Neuronal stem cell (in vitro differentiated cells): ENCODE results near the gene RIPOR3.

Experiments
- DNase-seq: peaks from one replicate; pipeline ENCODE4 v3.0.0-alpha.2; 2013; ENCODE audit warnings: low spot score
- H2AFZ ChIP-seq: one replicate; pipeline ENCODE4 v1.6.1; 2013; ENCODE audit warnings: mild to moderate bottlenecking, low read length, inconsistent platforms
- H2AK5ac ChIP-seq: 2 replicates; pipeline ENCODE4 v1.6.1; 2013; ENCODE audit warnings: low read depth, mild to moderate bottlenecking, inconsistent platforms, low read length, moderate library complexity, mixed read lengths
- H2BK120ac ChIP-seq: 2 replicates; pipeline ENCODE4 v1.6.1; 2013; ENCODE audit warnings: low read depth, mild to moderate bottlenecking, inconsistent platforms, low read length, moderate library complexity, mixed read lengths
- H2BK12ac ChIP-seq: one replicate; pipeline ENCODE4 v1.6.1; 2013; ENCODE audit warnings: low read length, inconsistent platforms
- H2BK15ac ChIP-seq: 2 replicates; pipeline ENCODE4 v1.6.1; 2013; ENCODE audit warnings: mild to moderate bottlenecking, low read length, inconsistent platforms, mixed read lengths
- H2BK5ac ChIP-seq: one replicate; pipeline ENCODE4 v1.6.1; 2013; ENCODE audit warnings: inconsistent platforms, mild to moderate bottlenecking, low read length, moderate library complexity
- H3K14ac ChIP-seq: one replicate; pipeline ENCODE4 v1.6.1; 2013; ENCODE audit warnings: low read length, inconsistent platforms
- H3K18ac ChIP-seq: 2 replicates; pipeline ENCODE4 v1.6.1; 2013; ENCODE audit warnings: low read length, inconsistent platforms
- H3K23ac ChIP-seq: 2 replicates; pipeline ENCODE4 v1.6.1; 2013; ENCODE audit warnings: low read depth, mild to moderate bottlenecking, mixed read lengths, low read length, inconsistent platforms; ENCODE audit not compliant: poor library complexity
- H3K27ac ChIP-seq: replicated peaks from 3 replicates; pipeline ENCODE4 v1.5.1; 2013; ENCODE audit warnings: low read length, inconsistent platforms
- H3K27me3 ChIP-seq, 3 experiments: 2 replicates each; pipeline ENCODE4 v1.6.1; 2013; ENCODE audit warnings: low read length in 3 of 3, mild to moderate bottlenecking in 2 of 3, inconsistent platforms in 1 of 3, low read depth in 1 of 3, mixed read lengths in 1 of 3, moderate library complexity in 1 of 3; ENCODE audit not compliant: control insufficient read depth in 3 of 3, insufficient read depth in 3 of 3
- H3K36me3 ChIP-seq, 2 donors: replicated peaks in 1 of 2; 2 replicates each; pipeline ENCODE4 v1.6.1; 2013; ENCODE audit warnings: low read length in 2 of 2; ENCODE audit not compliant: control insufficient read depth in 2 of 2, insufficient read depth in 2 of 2
- H3K4ac ChIP-seq: 2 replicates; pipeline ENCODE4 v1.6.1; 2013; ENCODE audit warnings: inconsistent platforms, mild to moderate bottlenecking, low read length, moderate library complexity
- H3K4me1 ChIP-seq, 2 donors: 1 replicate in 1 of 2; 2 replicates in 1 of 2; pipeline ENCODE4 v1.6.1; 2013; ENCODE audit warnings: low read length in 2 of 2, low read depth in 1 of 2; ENCODE audit not compliant: control insufficient read depth in 2 of 2, insufficient read depth in 1 of 2
- H3K4me2 ChIP-seq: one replicate; pipeline ENCODE4 v1.6.1; 2013; ENCODE audit warnings: mild to moderate bottlenecking, low read length, inconsistent platforms; ENCODE audit not compliant: insufficient read depth, poor library complexity, severe bottlenecking
- H3K4me3 ChIP-seq, 2 donors: 2 replicates each; pipeline ENCODE4 v1.5.1; 2013; ENCODE audit warnings: low read length in 2 of 2, mild to moderate bottlenecking in 2 of 2, inconsistent platforms in 1 of 2, moderate library complexity in 1 of 2
- H3K79me1 ChIP-seq: one replicate; pipeline ENCODE4 v1.6.1; 2013; ENCODE audit warnings: low read depth, mild to moderate bottlenecking, inconsistent platforms, low read length, moderate library complexity
- H3K9ac ChIP-seq: one replicate; pipeline ENCODE4 v1.6.1; 2013; ENCODE audit warnings: mild to moderate bottlenecking, low read depth, low read length, inconsistent platforms; ENCODE audit not compliant: poor library complexity
- H3K9me3 ChIP-seq, 2 donors: replicated peaks in 1 of 2; 2 replicates each; pipeline versions ENCODE3 to v1.6.1; 2013; ENCODE audit warnings: low read length in 2 of 2, mild to moderate bottlenecking in 2 of 2, inconsistent platforms in 1 of 2, low read depth in 1 of 2, mixed read lengths in 1 of 2, moderate library complexity in 1 of 2; ENCODE audit not compliant: control insufficient read depth in 2 of 2, insufficient read depth in 1 of 2
- H4K8ac ChIP-seq: one replicate; pipeline ENCODE4 v1.6.1; 2013; ENCODE audit warnings: low read depth, mild to moderate bottlenecking, inconsistent platforms, low read length, moderate library complexity
- H4K91ac ChIP-seq: one replicate; pipeline ENCODE4 v1.6.1; 2013; ENCODE audit warnings: low read length, low read depth, mild to moderate bottlenecking, inconsistent platforms; ENCODE audit not compliant: poor library complexity
- WGBS, 2 donors: extraction: QIAGEN DNeasy Blood & Tissue Kit; methylation state at CpG; one replicate each; pipeline ENCODE4 v1.1.7; 2013; ENCODE audit warnings: missing lambda C conversion rate in 2 of 2, mixed read lengths in 1 of 2; ENCODE audit not compliant: insufficient read length in 2 of 2, insufficient replicate concordance in 1 of 2; ENCODE audit errors: extremely low coverage in 2 of 2; 5-methylcytosine and 5-hydroxymethylcytosine counted together

The RIPOR3 gene

DNA sequence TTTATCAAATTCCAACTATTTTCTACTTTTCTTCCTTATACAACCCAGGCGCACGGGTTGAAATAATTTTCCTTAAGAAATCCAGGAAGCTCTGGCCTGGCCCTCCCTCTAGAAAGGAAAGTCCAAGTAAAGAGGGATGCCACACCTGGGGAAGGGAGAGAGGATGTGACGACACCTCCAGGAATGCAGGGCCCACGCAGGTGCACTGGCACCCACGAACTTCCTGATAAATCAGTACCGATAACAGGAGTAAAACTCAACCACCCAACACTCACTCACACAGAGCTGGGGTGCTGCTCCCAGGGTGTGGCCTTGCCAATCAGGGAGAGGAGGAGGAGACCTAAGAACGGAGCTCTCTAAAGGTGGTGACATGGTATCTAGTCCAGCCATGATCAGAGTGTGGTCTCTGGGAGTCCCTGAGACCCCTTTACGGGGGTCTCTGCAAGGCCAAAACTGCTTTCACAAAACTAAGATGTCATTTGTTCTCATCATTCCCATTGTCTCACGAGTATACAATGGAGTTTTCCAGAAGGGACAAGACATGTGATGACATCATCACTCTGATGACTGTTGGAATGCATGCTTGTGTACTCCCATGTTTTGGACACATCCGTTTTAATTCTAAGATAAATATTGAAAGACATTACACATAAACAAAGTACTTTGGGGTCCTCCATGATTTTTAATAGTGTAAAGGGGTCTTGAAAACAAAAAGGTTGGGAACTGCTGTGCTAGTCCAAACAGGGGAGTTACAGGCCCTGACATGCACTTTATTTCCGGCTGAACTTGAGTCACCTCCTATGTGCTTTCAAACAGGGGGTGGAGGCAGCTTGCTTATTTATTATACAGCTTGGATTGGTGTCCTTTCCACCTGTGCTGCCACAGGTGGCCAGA is 37.9 kb upstream of the RIPOR3 start:
- 100% methylated on average over 2 of the region's 11 CpGs; no CpG with 5 or more reads in 1 of the 2 donors for WGBS, 2 donors
- H3K4ac ChIP-seq: no peak overlapping the region
- no peak overlapping the region for H3K9ac ChIP-seq
- H2BK5ac ChIP-seq: no peak overlapping the region
- peaks cover 17 to 25% of the 10 kb centered on the region in 2 donors for H3K4me1 ChIP-seq
- no peaks in the 10 kb centered on the region for H3K79me1 ChIP-seq
- no peaks in the 10 kb centered on the region for H3K9me3 ChIP-seq
- H3K36me3 ChIP-seq: no peaks in the 10 kb centered on the region
- no peak overlapping the region for H4K8ac ChIP-seq
- H3K27me3 ChIP-seq: no peaks in the 10 kb centered on the region
- no peak overlapping the region for H2BK15ac ChIP-seq
- H3K18ac ChIP-seq: no peak overlapping the region
- H2BK12ac ChIP-seq: no peak overlapping the region
- no peak overlapping the region for H4K91ac ChIP-seq
- H3K4me2 ChIP-seq: no peak overlapping the region
- H2AFZ ChIP-seq: no peak overlapping the region
- no peak overlapping the region for H2AK5ac ChIP-seq
- no peak overlapping the region for H3K14ac ChIP-seq
- H3K27ac ChIP-seq: no peak overlapping the region
- H3K23ac ChIP-seq: no peak overlapping the region
- no peak for DNase-seq
- no peak overlapping the region for H2BK120ac ChIP-seq
- no peak overlapping the region for H3K4me3 ChIP-seq

DNA sequence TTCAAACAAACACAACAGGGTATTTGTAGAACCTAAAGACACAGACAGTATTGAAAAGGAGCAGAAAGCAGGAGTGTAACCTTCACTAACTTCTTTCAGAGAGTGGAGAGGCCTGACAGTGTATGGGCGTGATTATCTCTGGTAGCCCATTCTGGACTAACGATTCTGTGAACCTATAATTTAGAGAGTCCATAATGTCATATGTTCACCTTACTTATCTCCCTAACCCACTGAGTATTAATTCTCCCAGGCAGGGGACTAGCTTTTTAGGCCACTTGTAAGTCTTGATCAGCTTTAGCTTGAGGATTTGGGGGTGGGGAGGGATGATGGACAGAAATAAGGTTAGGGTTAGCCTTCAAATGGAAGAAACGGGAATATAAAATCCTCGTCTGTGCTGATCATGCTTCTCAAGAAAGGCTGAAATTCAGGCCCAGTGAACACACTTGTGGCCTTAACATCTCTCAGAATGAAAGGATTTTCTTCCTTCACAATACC is 37.2 kb upstream of the RIPOR3 start:
- Histone ChIP-seq H3K27ac (no peak overlapping the region), H3K9me3 (no peaks in the 10 kb centered on the region), H3K27me3 (no peaks in the 10 kb centered on the region), H3K14ac (no peak overlapping the region), H4K91ac (no peak overlapping the region), H3K4ac (no peak overlapping the region), H3K36me3 (no peaks in the 10 kb centered on the region), H2BK12ac (no peak overlapping the region), H3K4me2 (no peak overlapping the region), H3K4me3 (no peak overlapping the region), H2AK5ac (no peak overlapping the region), H2BK120ac (no peak overlapping the region), H3K23ac (no peak overlapping the region), H3K18ac (no peak overlapping the region), H2BK15ac (no peak overlapping the region), H3K79me1 (no peaks in the 10 kb centered on the region), H3K4me1 (peaks cover 16 to 25% of the 10 kb centered on the region in 2 donors), H2BK5ac (no peak overlapping the region), H3K9ac (no peak overlapping the region), H4K8ac (no peak overlapping the region), H2AFZ (no peak overlapping the region)
- WGBS, 2 donors: no CpG with 5 or more reads among the region's 4 CpGs
- no peak for DNase-seq

DNA sequence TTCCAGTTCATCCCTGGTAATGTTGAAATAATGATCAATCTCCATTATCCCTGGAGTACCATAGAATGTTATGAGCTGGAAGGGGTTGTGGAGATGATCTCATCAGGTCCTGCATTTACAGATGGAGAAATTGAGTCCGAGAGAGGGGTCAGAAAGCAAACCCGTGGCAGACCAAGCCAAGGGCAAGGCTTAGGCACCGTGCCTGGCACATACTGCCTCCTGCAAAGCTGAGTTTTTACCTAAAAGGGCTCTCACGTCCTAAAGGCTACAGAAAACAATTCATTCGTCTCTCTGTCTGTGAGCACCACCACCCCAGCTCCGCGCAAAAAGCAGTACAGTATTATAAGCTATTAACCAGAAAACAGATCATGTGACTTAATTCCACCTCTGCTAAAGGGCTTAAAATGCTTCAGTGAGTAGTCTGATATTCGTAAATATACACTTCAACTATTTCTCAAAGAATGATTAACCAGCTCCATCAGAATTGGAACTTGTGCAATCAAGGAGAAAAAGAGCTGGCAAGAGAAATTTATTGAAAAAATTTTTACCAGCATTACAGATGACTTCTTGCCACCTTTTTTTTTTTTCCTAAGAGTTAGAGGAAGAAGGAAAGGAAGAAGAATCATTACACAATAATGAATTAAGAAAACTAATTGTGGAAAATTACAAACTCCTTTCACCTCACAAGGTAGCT is 36.6 kb upstream of the RIPOR3 start:
- H3K4me1 ChIP-seq: peaks cover 14 to 25% of the 10 kb centered on the region in 2 donors
- no peaks in the 10 kb centered on the region for H3K36me3 ChIP-seq
- no peak overlapping the region for H2AFZ ChIP-seq
- no peaks in the 10 kb centered on the region for H3K79me1 ChIP-seq
- H3K27me3 ChIP-seq: no peaks in the 10 kb centered on the region
- H3K4me2 ChIP-seq: no peak overlapping the region
- DNase-seq: no peak
- no peak overlapping the region for H2BK15ac ChIP-seq
- WGBS, 2 donors: no CpG with 5 or more reads among the region's 8 CpGs
- no peak overlapping the region for H3K27ac ChIP-seq
- no peak overlapping the region for H3K14ac ChIP-seq
- no peak overlapping the region for H3K4me3 ChIP-seq
- no peak overlapping the region for H2BK12ac ChIP-seq
- no peaks in the 10 kb centered on the region for H3K9me3 ChIP-seq
- H3K9ac ChIP-seq: no peak overlapping the region
- H2BK5ac ChIP-seq: no peak overlapping the region
- no peak overlapping the region for H2BK120ac ChIP-seq
- no peak overlapping the region for H3K4ac ChIP-seq
- H3K18ac ChIP-seq: no peak overlapping the region
- H4K91ac ChIP-seq: no peak overlapping the region
- H3K23ac ChIP-seq: no peak overlapping the region
- no peak overlapping the region for H4K8ac ChIP-seq
- no peak overlapping the region for H2AK5ac ChIP-seq
